ENCODE measurements around the gene NEU1.
A peak's percentile ranks its signal among the peaks of the same experiment; 100 is the strongest.
"Not testable (repeated sequence)": the region's sequence is repeated elsewhere in the genome, so short reads cannot be mapped to it uniquely, and the experiment has no call there.

Gene NEU1

GRCh38 chr6:31831350-31832215 lies 31.0 kb downstream of the NEU1 start:
- no peak for TF ChIP-seq CTCF (IDR thresholded peaks at IDR 0.05; ENCODE audit: extremely low read depth, missing control alignments)
- no peak for DNase-seq (ENCODE audit: low spot score)

GRCh38 chr6:31830886-31831335 lies 31.7 kb downstream of the NEU1 start:
- DNase-seq (ENCODE audit: low spot score) = no peak

GRCh38 chr6:31829633-31830283 lies 32.9 kb downstream of the NEU1 start:
- no peak for DNase-seq (ENCODE audit: low spot score)
- no peak for TF ChIP-seq CTCF (IDR thresholded peaks at IDR 0.05; ENCODE audit: extremely low read depth, missing control alignments)

More at GRCh38 chr6:31830886-31831335, 31.7 kb downstream of the NEU1 start:
- TF ChIP-seq CTCF (IDR thresholded peaks at IDR 0.05; ENCODE audit: extremely low read depth, missing control alignments) = no peak

- TF ChIP-seq CTCF (IDR thresholded peaks at IDR 0.05; ENCODE audit: extremely low read depth, missing control alignments) = no peak
- peak; percentile 89 for DNase-seq (ENCODE audit: low spot score)
These were observed 35.1 kb downstream of the NEU1 start, which contains the start of gene HSPA1B for GRCh38 chr6:31827286-31828079. TSS of gene HSPA1B (plus strand) at chr6:31827738. CDS start at chr6:31827951, 213 bp downstream.

- no peak for TF ChIP-seq CTCF (IDR thresholded peaks at IDR 0.05; ENCODE audit: extremely low read depth, missing control alignments)
- no peak for DNase-seq (ENCODE audit: low spot score)
These were observed 35.8 kb downstream of the NEU1 start for GRCh38 chr6:31826793-31827285.

GRCh38 chr6:31825553-31825952 lies 37.1 kb downstream of the NEU1 start:
- DNase-seq (ENCODE audit: low spot score) = no peak
- TF ChIP-seq CTCF (IDR thresholded peaks at IDR 0.05; ENCODE audit: extremely low read depth, missing control alignments) = no peak

GRCh38 chr6:31823592-31824196 lies 38.9 kb downstream of the NEU1 start:
- not testable (repeated sequence) for DNase-seq (ENCODE audit: low spot score)
